NB4 (cell line): Measurements from ENCODE around the gene PTPN5.

Experiments used
- DNase-seq: peaks from one replicate; pipeline ENCODE4 v3.0.0; 2010; ENCODE audit warnings: low read depth
- H3K4me3 ChIP-seq: one replicate; pipeline ENCODE4 v1.5.1; 2011; ENCODE audit warnings: mild to moderate bottlenecking, low read depth, low read length, moderate library complexity
- CTCF ChIP-seq: IDR thresholded peaks from one replicate; pipeline ENCODE4 v1.5.1; 2012; ENCODE audit warnings: low read depth, low read length
- MAX ChIP-seq: IDR thresholded peaks from 2 replicates; pipeline ENCODE4 v1.6.1; 2011; ENCODE audit warnings: low read depth, low read length
- MYC ChIP-seq: IDR thresholded peaks from 2 replicates; pipeline ENCODE4 v1.6.1; 2011; ENCODE audit warnings: low read depth, low read length
- POLR2A ChIP-seq: IDR thresholded peaks from 2 replicates; pipeline ENCODE4 v1.6.1; 2011; ENCODE audit warnings: mild to moderate bottlenecking; ENCODE audit not compliant: insufficient read length; ENCODE audit errors: extremely low read depth

Gene PTPN5

GRCh38 chr11:18772211-18772610 is 19.4 kb downstream of the PTPN5 start:
- DNase-seq = no peak
- TF ChIP-seq MAX (no peak), MYC (no peak), CTCF (no peak), POLR2A (no peak)

GRCh38 chr11:18771266-18772035 is 20.1 kb downstream of the PTPN5 start:
- H3K4me3 ChIP-seq = no peak overlapping the region
- DNase-seq = no peak
- TF ChIP-seq POLR2A (no peak), MYC (no peak), MAX (no peak), CTCF (no peak)

More at GRCh38 chr11:18772211-18772610, 19.4 kb downstream of the PTPN5 start:
- H3K4me3 ChIP-seq = no peak overlapping the region

- no peak overlapping the region for H3K4me3 ChIP-seq
- no peak for DNase-seq
- no peak for TF ChIP-seq CTCF
Observed at GRCh38 chr11:18770479-18771125, 21.0 kb downstream of the PTPN5 start.

- TF ChIP-seq POLR2A = no peak
- no peak for TF ChIP-seq CTCF
- TF ChIP-seq MYC = no peak
- TF ChIP-seq MAX = no peak
- no peak for DNase-seq
Observed at GRCh38 chr11:18769802-18770456, 21.7 kb downstream of the PTPN5 start.

GRCh38 chr11:18768978-18769377 is 22.6 kb downstream of the PTPN5 start:
- DNase-seq = no peak
- H3K4me3 ChIP-seq = no peak overlapping the region
- TF ChIP-seq CTCF (no peak), POLR2A (no peak), MAX (no peak), MYC (no peak)

More at GRCh38 chr11:18769802-18770456, 21.7 kb downstream of the PTPN5 start:
- no peak overlapping the region for H3K4me3 ChIP-seq
